DMS153 treated with DMSO at 0.1 percent for 48 hours (cell line): ENCODE results near the gene PC.

ENCODE experiments used
- DNase-seq: peaks from one replicate; lab custom pipeline; 2025; ENCODE audit not compliant: unreplicated experiment; lab: John Stamatoyannopoulos, UW

The PC gene

DNA sequence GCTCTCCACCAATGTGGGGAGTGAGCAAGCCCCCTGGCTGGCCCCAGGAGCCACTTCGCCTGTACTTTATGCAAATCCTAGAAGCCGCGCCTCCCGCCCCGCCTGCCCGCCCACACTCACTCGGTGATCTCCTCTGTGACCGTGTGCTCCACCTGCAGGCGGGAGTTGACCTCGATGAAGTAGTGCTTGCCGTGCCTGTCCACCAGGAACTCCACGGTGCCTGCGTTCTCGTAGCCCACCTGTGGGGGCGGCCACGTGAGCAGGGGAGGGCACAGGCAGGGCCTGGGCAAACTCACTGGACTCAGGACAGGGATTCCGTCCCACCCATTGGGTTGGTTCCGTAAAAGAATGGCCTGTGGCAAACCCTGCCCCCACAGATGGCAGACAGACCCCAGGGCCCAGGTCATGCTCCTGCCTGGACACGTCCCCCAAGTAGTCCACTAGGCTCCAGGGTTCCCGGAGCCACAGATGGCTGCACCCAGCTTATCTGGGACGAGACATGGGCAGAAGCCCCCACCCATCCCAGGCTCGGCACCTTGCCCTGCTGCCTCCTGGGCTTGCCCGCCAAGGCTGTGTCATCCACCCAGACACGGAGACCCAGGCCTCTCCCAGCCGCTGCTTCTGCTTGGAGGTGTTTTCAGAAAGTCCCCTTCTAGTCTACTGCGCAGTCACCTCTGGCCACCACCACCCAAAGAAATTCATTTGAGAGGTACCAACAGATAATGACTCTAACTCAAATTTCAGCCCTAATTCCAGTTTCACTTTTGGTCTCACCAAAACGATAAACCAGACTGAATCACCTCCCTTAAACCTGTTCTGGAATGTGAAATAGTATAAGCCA, 89.2 kb downstream of the PC start:
- no peak for DNase-seq

DNA sequence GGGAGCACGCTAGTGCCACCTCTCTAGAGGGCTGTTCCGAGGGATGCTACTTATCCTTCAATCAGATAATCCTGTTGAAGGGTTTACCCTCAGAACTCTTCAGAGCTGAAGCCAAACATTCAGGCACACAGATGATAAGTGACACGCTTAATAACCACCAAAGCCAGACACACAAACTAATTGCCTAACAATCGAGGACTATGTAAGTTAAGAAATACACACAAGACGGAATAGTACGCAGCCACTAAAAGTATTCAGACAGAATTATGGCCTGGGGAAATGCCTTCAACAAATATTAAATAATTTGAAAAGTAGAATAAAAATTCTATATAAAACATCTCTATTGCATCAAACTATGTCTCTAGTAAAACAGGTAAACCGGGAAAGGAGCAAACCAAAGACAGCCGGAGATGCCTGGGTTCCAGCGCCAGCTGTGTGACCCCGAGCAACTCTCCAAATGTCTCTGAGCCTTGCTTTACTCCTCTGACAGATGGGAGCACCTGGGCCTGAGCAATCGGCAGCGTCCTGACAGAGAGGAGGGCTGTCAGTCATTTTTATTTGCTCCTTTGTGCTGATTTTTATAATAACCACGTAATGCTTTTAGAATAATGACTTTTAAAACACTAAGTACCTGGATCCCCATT, 90.0 kb downstream of the PC start:
- no peak for DNase-seq

DNA sequence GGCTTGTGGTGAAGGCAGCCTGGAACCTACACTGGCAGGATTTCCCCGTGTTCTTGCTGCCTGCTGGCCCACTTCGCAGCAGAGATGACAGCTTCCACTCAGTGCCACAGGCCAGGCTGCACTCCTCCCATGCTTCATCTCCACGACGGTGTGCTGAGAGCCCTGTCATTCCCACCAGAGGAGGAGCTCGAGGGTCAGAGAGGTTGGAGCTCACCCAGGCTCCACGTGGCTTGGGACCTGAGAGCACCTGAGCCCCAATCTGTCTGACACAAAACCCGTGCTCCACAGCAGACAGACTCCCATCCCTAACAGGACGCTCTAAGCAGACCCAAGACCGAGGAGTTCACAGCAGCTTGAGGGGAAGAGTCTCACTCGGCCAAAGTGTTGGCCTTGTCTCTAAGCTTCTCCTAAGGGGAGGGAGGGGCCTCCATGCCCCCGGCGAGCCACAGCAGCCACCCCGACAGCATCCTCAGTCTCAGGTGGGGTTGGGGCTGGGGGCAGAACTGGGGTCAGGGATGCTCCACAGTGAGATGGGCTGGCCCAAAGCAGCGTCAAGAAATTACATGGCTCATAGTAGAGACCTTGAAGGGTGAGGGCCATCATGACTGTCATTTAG, 90.7 kb downstream of the PC start:
- no peak for DNase-seq

GRCh38 chr11:66866511-66866986, 91.6 kb downstream of the PC start:
- DNase-seq: no peak

- no peak for DNase-seq
Observed at GRCh38 chr11:66866007-66866406, 92.2 kb downstream of the PC start.

GRCh38 chr11:66864924-66865697, 93.1 kb downstream of the PC start:
- DNase-seq: no peak

- DNase-seq: peak; percentile 8
Observed at GRCh38 chr11:66864172-66864901, 93.8 kb downstream of the PC start.

GRCh38 chr11:66863428-66864125, 94.6 kb downstream of the PC start:
- DNase-seq: no peak

DNA sequence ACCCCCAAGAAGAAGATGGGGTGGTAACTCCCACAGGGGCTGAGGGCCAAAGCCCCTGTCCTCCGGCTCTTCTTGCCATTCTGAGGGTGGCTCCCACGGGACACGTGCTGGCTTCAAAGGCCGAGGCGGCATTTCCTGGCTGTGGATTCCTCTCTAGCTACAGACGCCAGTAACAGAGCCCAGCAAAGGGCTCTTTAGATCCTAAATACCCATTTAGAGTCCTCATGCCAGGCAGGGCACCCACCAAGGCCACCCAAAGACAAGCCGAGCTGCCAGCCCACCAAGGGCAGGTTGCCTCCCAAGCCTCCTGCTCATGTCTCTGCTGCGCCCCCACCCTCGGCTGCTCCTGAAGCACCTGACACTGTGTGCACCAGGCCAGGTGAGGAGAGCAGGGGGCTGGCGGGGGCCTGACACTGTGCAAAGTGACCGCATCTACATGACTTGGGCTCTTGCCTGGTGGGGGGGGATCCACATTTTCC, 95.6 kb downstream of the PC start:
- no peak for DNase-seq

- DNase-seq: no peak
Observed at GRCh38 chr11:66861774-66862558, 96.2 kb downstream of the PC start.

DNA sequence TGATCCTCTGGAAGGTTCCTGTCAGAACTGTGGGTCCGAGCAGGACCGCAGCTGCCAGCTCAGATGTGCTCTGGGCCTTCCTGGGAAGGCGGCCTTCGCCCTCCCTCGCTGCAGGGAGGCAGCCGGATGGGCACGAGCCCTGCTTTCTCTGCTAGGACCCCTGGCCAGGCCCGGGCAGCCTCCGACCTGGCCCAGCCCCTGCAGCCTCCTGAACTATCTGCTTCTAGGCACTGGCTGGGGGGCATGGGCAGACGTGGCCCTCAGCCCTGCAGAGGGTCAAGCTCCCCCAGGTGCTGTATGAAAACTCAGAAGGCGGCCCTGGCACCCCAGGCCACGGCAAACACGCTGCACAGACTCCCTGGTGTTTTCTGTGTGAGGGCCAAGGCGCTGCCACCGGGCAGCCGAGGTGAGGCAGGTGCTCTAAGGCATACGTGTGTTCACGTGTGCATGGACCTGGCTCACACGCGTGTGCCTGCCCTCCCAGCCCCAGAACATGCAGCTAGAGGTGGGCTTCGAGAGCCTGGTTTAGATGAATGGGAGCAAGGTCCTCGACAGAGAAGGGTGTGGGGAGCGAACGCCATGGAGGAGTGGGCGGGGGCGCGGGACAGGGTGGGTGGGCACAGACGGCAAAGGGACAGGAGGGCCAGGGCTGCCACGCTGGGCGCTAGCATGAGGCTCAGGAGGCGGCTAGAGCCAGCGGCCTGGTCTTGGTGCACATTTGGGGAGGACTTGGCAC, 97.0 kb downstream of the PC start:
- DNase-seq: no peak

- no peak for DNase-seq
Observed at GRCh38 chr11:66860449-66860831, 97.7 kb downstream of the PC start.

DNA sequence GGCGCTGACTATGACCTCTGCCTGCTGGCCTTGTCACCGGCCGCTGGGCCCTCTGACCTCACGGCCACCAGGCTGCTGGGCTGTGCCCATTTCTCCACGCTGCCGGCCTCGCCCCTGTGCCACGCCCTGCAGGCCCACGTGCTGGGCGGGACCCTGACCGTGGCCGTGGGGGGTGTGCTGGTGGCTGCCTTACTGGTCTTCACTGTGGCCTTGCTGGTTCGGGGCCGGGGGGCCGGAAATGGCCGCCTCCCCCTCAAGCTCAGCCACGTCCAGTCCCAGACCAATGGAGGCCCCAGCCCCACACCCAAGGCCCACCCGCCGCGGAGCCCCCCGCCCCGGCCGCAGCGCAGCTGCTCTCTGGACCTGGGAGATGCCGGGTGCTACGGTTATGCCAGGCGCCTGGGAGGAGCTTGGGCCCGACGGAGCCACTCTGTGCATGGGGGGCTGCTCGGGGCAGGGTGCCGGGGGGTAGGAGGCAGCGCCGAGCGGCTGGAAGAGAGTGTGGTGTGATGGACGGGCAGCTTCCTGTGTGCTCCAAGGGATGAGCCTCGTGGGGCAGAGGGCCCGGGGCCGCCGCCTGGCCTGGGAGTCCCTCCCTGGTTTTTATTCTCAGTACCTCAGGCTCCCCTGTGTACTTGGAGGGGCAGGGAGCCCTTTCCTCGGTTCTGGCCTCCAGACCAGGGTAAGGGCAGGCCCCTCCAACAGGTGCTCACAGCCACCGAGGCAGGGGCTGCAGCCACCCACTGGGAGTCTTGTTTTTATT, 98.3 kb downstream of the PC start:
- no peak for DNase-seq

- no peak for DNase-seq
Observed at GRCh38 chr11:66858939-66859685, 99.1 kb downstream of the PC start.

- DNase-seq: no peak
Observed at GRCh38 chr11:66858186-66858938, 99.8 kb downstream of the PC start.

DNA sequence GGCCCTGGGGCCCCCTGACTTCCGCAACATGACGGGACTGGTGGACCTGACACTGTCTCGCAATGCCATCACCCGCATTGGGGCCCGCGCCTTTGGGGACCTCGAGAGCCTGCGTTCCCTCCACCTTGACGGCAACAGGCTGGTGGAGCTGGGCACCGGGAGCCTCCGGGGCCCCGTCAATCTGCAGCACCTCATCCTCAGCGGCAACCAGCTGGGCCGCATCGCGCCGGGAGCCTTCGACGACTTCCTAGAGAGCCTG, 100.3 kb downstream of the PC start:
- no peak for DNase-seq
